GM18511 (cell line): ENCODE data around the gene MS4A15.
"Not testable (repeated sequence)": the region's sequence is repeated elsewhere in the genome, so short reads cannot be mapped to it uniquely, and the experiment has no call there.

Experiments used
- ATAC-seq: cut with Tn5 transposase; IDR thresholded peaks from one replicate; pipeline ENCODE4 v1.9.1; 2021; ENCODE audit warnings: mild to moderate bottlenecking, moderate library complexity; ENCODE audit not compliant: unreplicated experiment

MS4A15 gene

GRCh38 chr11:60798631-60799030 lies 42.0 kb downstream of the MS4A15 start:
- no peak for ATAC-seq

GRCh38 chr11:60801194-60801593 lies 44.5 kb downstream of the MS4A15 start:
- no peak for ATAC-seq

GRCh38 chr11:60803273-60803936 lies 46.7 kb downstream of the MS4A15 start:
- no peak for ATAC-seq

DNA sequence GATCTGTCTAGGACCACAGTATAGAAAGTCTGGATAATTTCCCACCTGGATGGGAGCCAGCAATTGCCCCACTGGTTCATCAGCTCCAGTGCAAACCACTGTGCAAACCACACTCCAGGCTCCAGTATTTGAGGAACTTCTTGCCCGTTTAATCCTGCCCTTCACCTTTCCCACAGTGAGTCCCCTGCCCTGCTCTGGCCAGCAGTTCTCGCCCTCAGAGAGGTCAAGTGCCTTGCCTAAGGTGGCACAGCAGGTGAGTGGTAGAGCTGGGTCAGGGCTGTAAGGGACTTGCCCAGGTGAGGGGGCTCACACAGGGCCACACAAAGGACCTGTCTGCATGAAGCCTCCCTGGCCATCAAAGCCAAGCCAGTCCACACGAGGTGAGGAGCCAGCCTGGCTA lies 52.6 kb downstream of the MS4A15 start:
- ATAC-seq = no peak

GRCh38 chr11:60809691-60810090 lies 53.0 kb downstream of the MS4A15 start:
- no peak for ATAC-seq

DNA sequence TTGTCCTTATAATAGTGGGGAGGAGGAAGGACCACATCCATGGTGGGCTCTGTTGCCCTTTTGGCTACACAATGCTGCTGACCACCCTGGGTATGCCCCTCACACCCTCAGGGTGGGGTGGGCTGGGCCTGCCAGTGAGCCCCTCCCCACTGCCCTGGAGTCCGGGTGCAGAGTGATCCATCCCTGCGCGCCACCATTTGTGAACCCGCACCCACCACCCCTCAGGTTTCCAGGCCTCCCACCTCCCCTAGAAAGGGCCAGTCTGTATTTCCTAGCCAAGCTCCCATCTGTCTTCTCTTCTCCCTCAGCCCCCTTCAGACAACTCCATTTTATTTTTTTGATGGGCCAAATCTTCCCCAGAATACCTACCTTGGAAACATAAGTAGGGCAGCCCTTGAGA lies 53.5 kb downstream of the MS4A15 start:
- no peak for ATAC-seq

GRCh38 chr11:60810569-60810968 lies 53.9 kb downstream of the MS4A15 start:
- ATAC-seq = no peak

DNA sequence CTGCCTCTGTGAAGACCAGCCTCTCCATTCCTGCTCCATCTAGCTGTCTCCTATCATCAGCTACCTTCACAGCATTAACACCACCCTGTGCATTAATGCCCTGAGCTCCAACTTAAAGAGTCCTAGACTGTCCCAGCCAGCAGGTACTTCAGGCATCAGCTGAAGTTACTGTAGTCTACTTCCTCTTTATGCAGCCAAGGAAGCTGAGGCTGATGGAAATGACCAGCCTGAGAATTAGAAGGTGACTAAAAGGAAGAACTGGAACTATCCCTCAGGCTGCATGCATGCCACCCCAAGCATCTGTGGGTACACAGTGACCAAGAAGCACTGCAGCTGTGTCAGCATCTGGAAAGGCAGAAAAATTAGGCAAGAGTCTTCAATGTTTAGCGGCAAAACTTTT lies 56.7 kb downstream of the MS4A15 start:
- no peak for ATAC-seq

GRCh38 chr11:60814112-60814511 lies 57.4 kb downstream of the MS4A15 start:
- no peak for ATAC-seq

- no peak for ATAC-seq
Observed at GRCh38 chr11:60816590-60817157, 60.0 kb downstream of the MS4A15 start.

GRCh38 chr11:60818057-60818456 lies 61.4 kb downstream of the MS4A15 start:
- ATAC-seq = no peak

DNA sequence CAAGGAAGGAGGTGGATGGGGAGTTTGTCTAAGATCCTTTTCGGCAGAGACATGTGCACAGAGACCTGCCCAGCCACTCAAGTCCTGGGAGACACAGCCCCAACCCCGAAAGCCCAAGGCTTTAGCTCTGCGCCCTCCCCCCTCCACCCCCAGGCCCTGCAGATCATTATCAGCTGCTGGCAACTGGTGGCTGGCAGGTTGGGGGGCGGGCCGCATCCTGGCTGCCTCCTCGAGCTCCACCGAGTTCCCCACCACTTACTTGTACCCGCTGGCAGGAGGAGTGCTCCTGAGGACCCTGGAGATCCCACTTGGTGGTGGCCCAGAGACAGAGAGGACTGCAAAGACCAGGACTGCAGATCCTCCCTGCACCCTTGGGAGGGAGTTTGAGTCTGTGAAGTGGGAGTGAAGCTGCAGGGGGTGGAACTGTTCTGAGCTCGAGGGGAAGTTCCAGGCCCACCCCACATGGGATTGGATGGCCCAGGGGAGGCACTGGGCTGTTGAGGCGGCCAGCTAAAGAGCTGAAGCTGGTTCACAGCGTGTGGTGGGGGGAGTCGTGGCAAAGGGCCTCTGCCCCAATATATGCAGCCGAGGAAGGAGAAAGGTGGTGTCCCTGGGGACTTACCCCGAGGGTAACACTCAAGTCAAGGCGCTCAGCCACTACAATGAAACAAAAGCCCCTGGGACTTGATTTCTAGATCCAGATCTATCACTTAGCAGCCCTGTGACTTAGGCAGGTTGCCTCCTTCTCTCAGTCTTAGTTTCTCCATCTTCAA lies 65.3 kb downstream of the MS4A15 start:
- peak; percentile 71 for ATAC-seq

DNA sequence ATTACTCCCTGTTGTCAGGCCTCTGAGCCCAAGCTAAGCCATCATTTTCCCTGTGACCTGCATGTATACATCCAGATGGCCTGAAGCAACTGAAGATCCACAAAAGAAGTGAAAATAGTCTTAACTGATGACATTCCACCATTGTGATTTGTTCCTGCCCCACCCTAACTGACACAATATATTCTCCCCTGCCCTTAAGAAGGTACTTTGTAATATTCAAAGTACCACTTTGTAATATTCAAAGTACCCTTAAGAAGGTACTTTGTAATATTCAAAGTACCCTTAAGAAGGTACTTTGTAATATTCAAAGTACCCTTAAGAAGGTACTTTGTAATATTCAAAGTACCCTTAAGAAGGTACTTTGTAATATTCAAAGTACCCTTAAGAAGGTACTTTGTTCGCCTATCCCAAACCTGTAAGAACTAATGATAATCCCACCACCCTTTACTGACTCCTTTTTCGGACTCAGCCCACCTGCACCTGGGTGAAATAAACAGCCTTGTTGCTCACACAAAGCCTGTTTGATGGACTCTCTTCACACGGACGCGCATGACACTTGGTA lies 67.2 kb downstream of the MS4A15 start:
- ATAC-seq = not testable (repeated sequence)

DNA sequence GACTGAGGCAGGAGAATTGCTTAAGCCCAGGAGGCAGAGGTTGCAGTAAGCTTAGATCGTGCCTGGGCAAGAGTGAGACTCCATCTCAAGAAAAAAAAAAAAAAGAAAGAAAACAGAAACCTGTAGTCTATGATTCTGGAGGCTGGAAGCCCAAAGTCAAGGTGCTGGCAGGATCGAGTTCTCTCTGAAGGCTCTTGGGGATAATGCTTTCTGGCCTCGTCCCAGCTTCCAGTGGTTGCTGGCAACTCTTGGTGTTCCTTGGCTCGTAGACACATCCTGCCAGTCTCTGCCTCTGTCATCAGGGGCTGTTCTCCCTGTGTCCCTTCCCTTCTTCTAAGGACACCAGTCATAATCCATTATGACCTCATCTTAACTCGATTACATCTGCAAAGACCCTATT lies 68.5 kb downstream of the MS4A15 start:
- ATAC-seq = no peak

DNA sequence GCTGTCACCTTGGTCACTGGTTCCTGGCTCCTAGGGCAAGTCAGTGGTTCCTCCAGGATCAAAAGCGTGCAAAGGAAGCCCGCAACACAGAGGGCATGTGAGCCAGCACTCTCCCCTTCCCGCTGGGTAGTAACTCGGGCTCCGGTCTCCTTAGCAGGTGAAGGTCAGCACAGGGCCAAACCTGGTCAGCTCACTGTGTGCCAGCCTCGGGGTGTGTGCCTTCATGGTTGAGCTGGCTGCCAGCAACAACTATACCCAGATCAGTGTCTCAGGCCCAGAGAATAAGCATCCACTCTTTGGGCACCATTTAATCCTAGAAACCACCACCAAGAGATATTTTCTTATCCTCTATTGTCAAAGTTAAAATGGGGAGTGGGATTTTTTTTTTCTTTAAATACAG lies 69.1 kb downstream of the MS4A15 start:
- no peak for ATAC-seq
